OCI-M1 (cell line): Measurements from ENCODE around the gene RPS6KA3.
"Not testable (repeated sequence)": the region's sequence is repeated elsewhere in the genome, so short reads cannot be mapped to it uniquely, and the experiment has no call there.

Source experiments
- DNase-seq: peaks from one replicate; lab custom pipeline; 2025; lab: John Stamatoyannopoulos, UW

The RPS6KA3 gene

GRCh38 chrX:20143111-20143510 lies 123.6 kb downstream of the RPS6KA3 start:
- DNase-seq: no peak

GRCh38 chrX:20141281-20142220 lies 125.2 kb downstream of the RPS6KA3 start, which contains the start of gene EIF1AX:
Gene EIF1AX, minus strand, starts transcription at chrX:20141838. Its CDS starts 198 bp downstream, at chrX:20141640.
- peak; percentile 97 for DNase-seq

GRCh38 chrX:20140420-20140819 lies 126.3 kb downstream of the RPS6KA3 start:
- DNase-seq: peak; percentile 19

GRCh38 chrX:20139966-20140365 lies 126.7 kb downstream of the RPS6KA3 start:
- no peak for DNase-seq

GRCh38 chrX:20135944-20136343 lies 130.8 kb downstream of the RPS6KA3 start:
- no peak for DNase-seq

- no peak for DNase-seq
Observed at GRCh38 chrX:20132666-20133065, 134.0 kb downstream of the RPS6KA3 start.

- no peak for DNase-seq
Observed at GRCh38 chrX:20130357-20130756, 136.4 kb downstream of the RPS6KA3 start.

- DNase-seq: no peak
Observed at GRCh38 chrX:20129547-20129946, 137.2 kb downstream of the RPS6KA3 start.

GRCh38 chrX:20128670-20129069 lies 138.0 kb downstream of the RPS6KA3 start:
- peak; percentile 85 for DNase-seq

GRCh38 chrX:20127440-20127839 lies 139.3 kb downstream of the RPS6KA3 start:
- DNase-seq: peak; percentile 18

GRCh38 chrX:20126833-20127232 lies 139.9 kb downstream of the RPS6KA3 start:
- DNase-seq: not testable (repeated sequence)

- no peak for DNase-seq
Observed at GRCh38 chrX:20124964-20125363, 141.7 kb downstream of the RPS6KA3 start.

GRCh38 chrX:20118065-20118824 lies 148.5 kb downstream of the RPS6KA3 start:
- DNase-seq: no peak

GRCh38 chrX:20116577-20117240 lies 150.0 kb downstream of the RPS6KA3 start, which contains the start of gene MAP7D2:
Gene MAP7D2, minus strand, starts transcription at chrX:20116907. Its CDS starts 28 bp downstream, at chrX:20116879.
- DNase-seq: no peak

GRCh38 chrX:20116087-20116576 lies 150.6 kb downstream of the RPS6KA3 start:
- no peak for DNase-seq

GRCh38 chrX:20112022-20112774 lies 154.5 kb downstream of the RPS6KA3 start:
- no peak for DNase-seq

GRCh38 chrX:20111271-20111670 lies 155.4 kb downstream of the RPS6KA3 start:
- no peak for DNase-seq

- no peak for DNase-seq
Observed at GRCh38 chrX:20101934-20102581, 164.7 kb downstream of the RPS6KA3 start.
